HUES64 (cell line): Measurements from ENCODE around the gene INPP5F.
"Not testable (repeated sequence)": the region's sequence is repeated elsewhere in the genome, so short reads cannot be mapped to it uniquely, and the experiment has no call there.

ENCODE experiments used
- H3K27ac ChIP-seq: 2 replicates; pipeline ENCODE4 v1.7.0; 2013; ENCODE audit warnings: low read depth, low read length, inconsistent platforms
- H3K27me3 ChIP-seq: 2 replicates; pipeline ENCODE4 v1.6.1; 2013; ENCODE audit warnings: mild to moderate bottlenecking, low read length; ENCODE audit not compliant: insufficient read depth
- H3K36me3 ChIP-seq: 2 replicates; pipeline ENCODE4 v1.6.1; 2013; ENCODE audit warnings: mild to moderate bottlenecking, low read length; ENCODE audit not compliant: insufficient read depth
- H3K4me1 ChIP-seq: 2 replicates; pipeline ENCODE4 v1.6.1; 2013; ENCODE audit warnings: mild to moderate bottlenecking, low read length, moderate library complexity; ENCODE audit not compliant: insufficient read depth
- H3K4me3 ChIP-seq: 2 replicates; pipeline ENCODE4 v1.5.1; 2013; ENCODE audit warnings: mild to moderate bottlenecking, low read length, moderate library complexity
- H3K9ac ChIP-seq: 2 replicates; pipeline ENCODE4 v1.6.1; 2013; ENCODE audit warnings: mild to moderate bottlenecking, low read depth, low read length
- H3K9me3 ChIP-seq: 2 replicates; pipeline ENCODE4 v1.6.1; 2013; ENCODE audit warnings: low read depth, low read length; ENCODE audit not compliant: insufficient read depth
- WGBS: fragments of 150-250, 120-280 bp; methylation state at CpG from one replicate; pipeline ENCODE4 v1.1.7; 2013; ENCODE audit warnings: missing lambda C conversion rate; 5-methylcytosine and 5-hydroxymethylcytosine counted together

Gene INPP5F

DNA sequence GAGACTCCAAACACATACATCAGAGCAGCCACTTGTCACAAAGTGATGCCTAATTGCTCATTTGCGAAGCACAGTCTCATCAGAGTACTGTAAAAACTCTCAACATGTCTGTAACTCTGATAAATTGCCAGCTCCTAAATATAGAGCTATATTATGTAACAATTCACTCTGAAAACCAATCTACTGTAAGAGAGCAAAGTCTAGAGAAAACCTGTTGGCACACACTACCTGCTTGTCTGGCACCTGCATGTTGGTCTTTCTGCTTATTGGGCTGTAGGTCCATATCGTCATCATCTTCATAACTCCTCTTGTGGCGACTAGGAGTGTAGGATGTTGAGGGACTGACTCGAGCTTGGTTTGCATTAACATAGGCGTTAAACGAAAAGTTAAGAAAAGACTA lies 127.0 kb downstream of the INPP5F start:
- no peak overlapping the region for H3K4me3 ChIP-seq
- no peaks in the 10 kb centered on the region for H3K27me3 ChIP-seq
- peaks cover 8% of the 10 kb centered on the region; the same call in 1 of the 2 replicates for H3K4me1 ChIP-seq
- no peak overlapping the region for H3K9ac ChIP-seq
- 98% methylated on average over 6 of the region's 6 CpGs for WGBS
- peaks cover 93% of the 10 kb centered on the region for H3K36me3 ChIP-seq
- H3K27ac ChIP-seq = no peak overlapping the region
- H3K9me3 ChIP-seq = no peaks in the 10 kb centered on the region

DNA sequence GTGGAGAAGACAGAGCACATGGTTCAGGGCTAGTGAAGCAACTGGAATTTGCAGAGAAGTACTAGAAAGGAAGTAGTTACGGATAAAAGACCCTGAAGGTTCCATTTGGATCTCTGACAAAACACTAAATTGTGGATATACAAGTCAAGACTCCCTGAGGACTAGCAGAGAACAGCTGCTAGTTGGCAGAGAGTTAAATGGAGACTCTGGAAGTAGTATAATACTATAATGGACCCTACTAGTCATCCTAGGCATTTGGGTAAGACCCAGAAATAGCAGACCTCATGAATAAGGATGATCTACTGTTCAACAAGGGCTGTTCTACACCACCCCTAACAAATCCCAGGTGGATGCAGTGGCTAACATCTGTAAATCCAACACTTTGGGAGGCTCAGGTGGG lies 127.7 kb downstream of the INPP5F start:
- 100% methylated on average over 1 of the region's 1 CpG for WGBS

DNA sequence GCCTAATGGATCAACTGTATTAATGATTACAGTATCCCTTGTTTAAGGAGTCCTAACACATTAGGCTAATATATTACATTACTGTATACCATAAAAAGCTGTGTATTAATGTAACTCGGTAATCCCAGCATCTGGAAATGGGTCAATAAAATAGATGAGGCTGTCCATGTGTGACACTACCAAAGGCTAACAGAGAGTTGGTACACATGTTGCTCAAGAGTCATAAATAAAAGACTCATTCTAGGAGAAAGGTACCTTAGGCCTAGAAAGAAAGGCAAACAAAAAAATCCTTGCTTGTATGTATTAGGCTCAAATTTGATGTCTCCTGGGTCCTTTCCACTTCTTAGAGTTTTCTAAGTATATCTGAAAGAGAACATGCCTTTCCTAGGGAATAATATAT lies 132.2 kb downstream of the INPP5F start:
- peaks cover 58% of the 10 kb centered on the region for H3K36me3 ChIP-seq

More for the DNA sequence above, 127.7 kb downstream of the INPP5F start:
- no peaks in the 10 kb centered on the region for H3K9me3 ChIP-seq
- H3K9ac ChIP-seq = no peak overlapping the region
- no peaks in the 10 kb centered on the region for H3K27me3 ChIP-seq
- no peak overlapping the region for H3K27ac ChIP-seq
- no peak overlapping the region for H3K4me3 ChIP-seq
- H3K36me3 ChIP-seq = peaks cover 93% of the 10 kb centered on the region
- peaks cover 8% of the 10 kb centered on the region; the same call in 1 of the 2 replicates for H3K4me1 ChIP-seq

DNA sequence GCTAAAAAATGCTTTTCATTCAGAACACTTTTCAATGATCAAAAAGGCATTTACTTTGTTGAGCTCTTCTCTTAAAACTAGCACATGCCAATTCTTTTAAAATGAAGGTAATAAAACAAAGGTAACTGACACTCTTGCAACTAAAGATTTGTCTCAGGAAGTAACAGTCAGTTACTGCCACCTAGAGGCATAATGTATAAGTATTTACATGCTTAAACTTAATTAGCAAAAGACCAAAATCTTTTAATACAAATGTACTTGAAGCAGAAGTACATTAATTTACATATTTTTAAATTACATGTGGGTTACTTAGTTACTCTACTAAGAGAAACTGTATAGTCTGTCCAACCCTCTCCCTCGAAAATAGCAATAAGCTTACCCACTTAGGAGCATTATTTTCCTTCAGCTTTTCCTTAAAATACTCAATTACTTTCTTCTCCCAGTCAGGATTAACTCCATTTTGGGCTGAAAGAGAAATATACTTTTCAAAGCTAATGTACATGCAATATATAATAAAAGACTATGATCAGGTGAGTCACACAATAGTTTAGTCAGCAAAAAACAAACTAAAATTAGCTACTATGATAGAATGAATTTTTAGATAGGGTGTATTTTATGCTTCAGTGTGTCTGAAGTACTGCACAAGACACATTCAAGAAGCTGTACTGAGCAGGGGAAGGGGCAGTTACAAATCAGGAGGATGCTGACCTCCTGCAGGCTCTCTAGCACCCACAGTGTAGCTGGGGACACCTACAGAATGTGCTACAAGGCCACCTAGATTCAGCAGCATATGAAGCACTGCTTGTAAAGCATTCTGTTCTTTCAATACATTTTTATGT lies 133.8 kb downstream of the INPP5F start:
- Histone ChIP-seq H3K4me1 (peaks cover 10% of the 10 kb centered on the region; the same call in 1 of the 2 replicates), H3K27me3 (no peaks in the 10 kb centered on the region), H3K4me3 (no peak overlapping the region), H3K36me3 (peaks cover 45% of the 10 kb centered on the region), H3K27ac (no peak overlapping the region), H3K9me3 (peaks cover 6% of the 10 kb centered on the region; the same call in 1 of the 2 replicates), H3K9ac (no peak overlapping the region)
- 73% methylated on average over 1 of the region's 1 CpG for WGBS

More for the DNA sequence above, 132.2 kb downstream of the INPP5F start:
- Histone ChIP-seq H3K4me3 (no peak overlapping the region), H3K27me3 (no peaks in the 10 kb centered on the region), H3K9me3 (no peaks in the 10 kb centered on the region), H3K27ac (no peak overlapping the region), H3K9ac (no peak overlapping the region), H3K4me1 (peaks cover 10% of the 10 kb centered on the region; the same call in 1 of the 2 replicates)
- 90% methylated on average over 1 of the region's 1 CpG for WGBS

DNA sequence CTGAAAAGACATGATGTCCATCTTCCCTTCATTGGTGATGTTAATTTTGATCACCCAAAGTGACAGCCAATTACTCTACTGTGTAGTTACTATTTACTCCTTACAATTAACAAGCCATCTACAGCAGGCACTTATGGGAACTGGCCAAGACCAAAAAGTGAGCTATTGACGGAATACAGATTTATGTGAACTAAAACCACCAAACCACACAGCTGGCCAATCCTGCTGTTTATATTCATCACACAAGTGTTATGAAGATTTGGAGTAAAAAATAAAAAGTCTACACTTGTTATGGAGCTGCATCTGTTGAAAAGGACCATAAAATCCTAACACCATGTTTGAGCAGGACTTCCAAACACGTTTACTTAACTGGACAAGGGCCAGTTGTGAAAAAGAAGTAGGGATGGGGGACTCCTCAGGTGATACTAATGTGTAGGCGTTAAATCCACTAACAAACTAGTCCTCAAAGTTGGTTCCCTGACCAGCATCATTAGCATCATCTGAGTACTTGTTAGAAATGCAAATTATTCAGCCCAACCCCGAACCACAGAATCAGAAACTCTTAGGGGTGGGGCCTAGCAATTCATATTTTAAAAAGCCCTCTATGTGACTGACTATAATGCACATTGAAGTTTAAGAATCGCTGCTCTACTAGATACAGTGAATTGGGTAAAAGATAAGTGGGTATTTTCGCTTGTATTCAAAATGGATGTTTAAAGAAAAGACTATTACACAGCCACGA lies 135.2 kb downstream of the INPP5F start:
- WGBS = 48% methylated on average over 5 of the region's 7 CpGs
- Histone ChIP-seq H3K9ac (no peak overlapping the region), H3K36me3 (peaks cover 41% of the 10 kb centered on the region), H3K27me3 (no peaks in the 10 kb centered on the region), H3K27ac (no peak overlapping the region; the same call in 1 of the 2 replicates), H3K4me3 (no peak overlapping the region), H3K4me1 (peaks cover 10% of the 10 kb centered on the region; the same call in 1 of the 2 replicates), H3K9me3 (peaks cover 6% of the 10 kb centered on the region; the same call in 1 of the 2 replicates)

DNA sequence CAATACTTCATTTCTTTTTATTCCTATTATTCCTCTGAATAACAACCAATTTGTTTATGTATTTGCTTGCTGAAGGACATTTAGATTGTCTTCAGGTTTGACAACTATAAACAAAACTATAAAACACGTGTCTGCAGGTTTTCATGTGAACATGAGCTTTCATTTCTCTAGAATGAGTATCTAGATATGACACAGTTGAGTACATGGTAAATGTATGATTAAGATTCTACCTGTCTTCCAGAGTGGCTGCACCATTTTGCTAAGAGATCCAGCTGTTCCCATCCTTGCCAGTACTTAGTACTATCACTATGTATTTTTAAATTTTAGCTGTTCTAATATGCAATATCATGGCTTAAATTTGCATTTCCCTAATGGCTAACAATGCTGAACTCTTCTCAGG lies 136.7 kb downstream of the INPP5F start:
- Histone ChIP-seq H3K4me1 (peaks cover 10% of the 10 kb centered on the region; the same call in 1 of the 2 replicates), H3K9me3 (peaks cover 6% of the 10 kb centered on the region; the same call in 1 of the 2 replicates), H3K27me3 (no peaks in the 10 kb centered on the region), H3K27ac (no peak overlapping the region), H3K36me3 (peaks cover 27% of the 10 kb centered on the region), H3K9ac (no peak overlapping the region), H3K4me3 (no peak overlapping the region)
- WGBS = 100% methylated on average over 1 of the region's 1 CpG

DNA sequence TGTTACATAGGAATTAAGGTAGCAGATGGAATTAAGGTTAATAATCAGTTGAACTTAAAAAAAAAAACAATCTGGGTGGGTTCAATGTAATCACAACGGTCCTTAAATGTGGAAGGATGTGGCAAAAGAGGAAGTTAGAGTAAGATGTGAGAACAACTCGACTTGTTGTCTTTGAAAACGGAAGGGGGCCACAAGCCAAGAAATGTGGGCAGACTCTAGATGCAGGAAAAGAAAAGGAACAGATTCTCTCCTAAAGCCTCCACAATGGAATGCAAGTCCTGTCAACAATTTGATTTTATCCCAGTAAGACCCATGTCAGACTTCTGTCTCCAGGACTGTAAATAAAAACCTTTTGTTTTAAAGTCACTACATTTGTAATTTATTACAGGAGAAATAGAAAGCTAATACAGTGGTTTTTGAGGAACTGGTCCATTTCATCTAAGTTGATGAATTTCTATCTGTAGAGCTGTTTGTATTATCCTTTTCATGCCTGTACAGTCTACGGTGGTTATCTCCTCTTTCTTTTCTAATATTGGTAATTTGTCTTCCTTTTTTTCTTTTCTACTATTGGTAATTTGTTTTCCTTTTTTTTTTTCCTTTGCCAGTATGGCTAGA lies 138.2 kb downstream of the INPP5F start:
- Histone ChIP-seq H3K36me3 (peaks cover 11% of the 10 kb centered on the region), H3K4me1 (peaks cover 10% of the 10 kb centered on the region; the same call in 1 of the 2 replicates), H3K27ac (no peak overlapping the region), H3K9ac (no peak overlapping the region), H3K9me3 (peaks cover 6% of the 10 kb centered on the region; the same call in 1 of the 2 replicates), H3K4me3 (no peak overlapping the region), H3K27me3 (no peaks in the 10 kb centered on the region)
- 94% methylated on average over 2 of the region's 4 CpGs for WGBS

DNA sequence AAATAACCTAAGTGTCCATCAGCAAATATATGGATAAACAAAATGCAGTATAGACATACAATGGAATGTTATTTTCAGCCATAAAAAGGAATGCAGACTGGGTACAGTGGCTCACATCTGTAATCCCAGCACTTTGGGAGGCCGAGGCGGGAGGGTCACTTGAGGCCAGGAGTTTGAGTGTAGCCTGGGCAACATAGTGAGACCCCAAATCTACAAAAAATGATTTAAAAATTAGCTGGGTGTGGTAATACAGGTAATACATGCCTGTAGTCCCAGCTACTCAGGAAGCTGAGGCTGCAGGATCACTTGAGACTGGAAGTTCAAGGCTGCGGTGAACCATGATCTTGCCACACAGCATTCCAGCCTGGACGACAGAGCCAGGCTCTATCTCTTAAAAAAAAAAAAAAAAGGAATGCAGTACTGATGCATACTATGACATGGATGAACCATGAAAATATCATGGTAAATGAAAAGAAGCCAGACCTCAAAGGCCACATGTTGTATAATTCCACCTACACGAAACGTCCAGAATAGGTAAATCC lies 139.9 kb downstream of the INPP5F start:
- Histone ChIP-seq H3K4me3 (no peak overlapping the region), H3K9ac (no peak overlapping the region)
- WGBS = 95% methylated on average over 6 of the region's 6 CpGs

DNA sequence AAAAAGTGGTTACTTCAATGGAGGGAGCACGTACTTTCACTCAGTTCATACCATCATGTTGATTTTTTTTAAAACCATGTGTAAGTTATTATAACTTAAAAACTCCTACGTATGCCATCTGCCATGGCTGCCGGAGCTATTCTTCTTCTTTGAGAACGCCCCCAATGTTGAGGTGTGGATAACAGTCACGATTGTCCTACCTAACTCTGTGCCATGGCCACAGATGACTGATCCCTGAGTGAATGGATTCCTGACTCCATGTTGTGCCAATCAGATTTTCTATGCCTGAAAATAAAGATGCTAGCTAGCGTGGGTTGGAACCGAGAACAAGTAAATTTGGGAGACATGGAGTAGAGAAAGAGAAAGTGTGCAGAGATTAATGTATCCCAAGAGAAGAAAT lies 141.5 kb downstream of the INPP5F start:
- Histone ChIP-seq H3K4me3 (no peak overlapping the region), H3K9ac (no peak overlapping the region), H3K9me3 (peaks cover 6% of the 10 kb centered on the region; the same call in 1 of the 2 replicates), H3K36me3 (peaks cover 10% of the 10 kb centered on the region), H3K27ac (no peak overlapping the region), H3K4me1 (peaks cover 18% of the 10 kb centered on the region), H3K27me3 (no peaks in the 10 kb centered on the region)
- 92% methylated on average over 6 of the region's 7 CpGs for WGBS

More for the DNA sequence above, 139.9 kb downstream of the INPP5F start:
- peaks cover 6% of the 10 kb centered on the region; the same call in 1 of the 2 replicates for H3K9me3 ChIP-seq
- no peaks in the 10 kb centered on the region for H3K27me3 ChIP-seq
- no peak overlapping the region for H3K27ac ChIP-seq
- H3K36me3 ChIP-seq = peaks cover 10% of the 10 kb centered on the region
- peaks cover 19% of the 10 kb centered on the region for H3K4me1 ChIP-seq

DNA sequence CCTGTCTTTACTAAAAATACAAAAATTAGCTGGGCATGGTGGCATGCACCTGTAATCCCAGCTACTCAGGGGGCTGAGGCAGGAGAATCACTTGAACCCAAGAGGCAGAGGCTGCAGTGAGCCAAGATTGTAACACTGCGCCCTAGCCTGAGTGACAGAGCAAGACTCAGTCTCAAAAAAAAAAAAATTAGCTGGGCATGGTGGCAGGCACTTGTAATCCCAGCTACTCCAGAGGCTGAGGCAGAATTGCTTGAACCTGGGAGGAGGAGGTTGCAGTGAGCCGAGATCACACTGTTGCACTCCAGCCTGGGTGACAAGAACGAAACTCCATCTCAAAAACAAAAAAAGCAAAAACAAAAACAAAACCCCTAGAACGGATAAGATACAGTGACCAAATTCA lies 143.5 kb downstream of the INPP5F start:
- WGBS = 87% methylated on average over 4 of the region's 4 CpGs
- H3K27ac ChIP-seq, H3K9me3 ChIP-seq, H3K27me3 ChIP-seq, H3K9ac ChIP-seq: not testable (repeated sequence)
- H3K4me3 ChIP-seq = 0 out of 2 replicates have a peak overlapping the region, but pooled peaks have one; percentile 15
- peaks cover 26% of the 10 kb centered on the region for H3K4me1 ChIP-seq
- H3K36me3 ChIP-seq = peaks cover 10% of the 10 kb centered on the region
